GM18861 (cell line): ENCODE data around the gene CEP70.
A peak's percentile ranks its signal among the peaks of the same experiment; 100 is the strongest.
"Not testable (repeated sequence)": the region's sequence is repeated elsewhere in the genome, so short reads cannot be mapped to it uniquely, and the experiment has no call there.

Experiments
- ATAC-seq: cut with Tn5 transposase; IDR thresholded peaks from one replicate; pipeline ENCODE4 v1.9.1; 2021; ENCODE audit not compliant: unreplicated experiment

Gene CEP70

DNA sequence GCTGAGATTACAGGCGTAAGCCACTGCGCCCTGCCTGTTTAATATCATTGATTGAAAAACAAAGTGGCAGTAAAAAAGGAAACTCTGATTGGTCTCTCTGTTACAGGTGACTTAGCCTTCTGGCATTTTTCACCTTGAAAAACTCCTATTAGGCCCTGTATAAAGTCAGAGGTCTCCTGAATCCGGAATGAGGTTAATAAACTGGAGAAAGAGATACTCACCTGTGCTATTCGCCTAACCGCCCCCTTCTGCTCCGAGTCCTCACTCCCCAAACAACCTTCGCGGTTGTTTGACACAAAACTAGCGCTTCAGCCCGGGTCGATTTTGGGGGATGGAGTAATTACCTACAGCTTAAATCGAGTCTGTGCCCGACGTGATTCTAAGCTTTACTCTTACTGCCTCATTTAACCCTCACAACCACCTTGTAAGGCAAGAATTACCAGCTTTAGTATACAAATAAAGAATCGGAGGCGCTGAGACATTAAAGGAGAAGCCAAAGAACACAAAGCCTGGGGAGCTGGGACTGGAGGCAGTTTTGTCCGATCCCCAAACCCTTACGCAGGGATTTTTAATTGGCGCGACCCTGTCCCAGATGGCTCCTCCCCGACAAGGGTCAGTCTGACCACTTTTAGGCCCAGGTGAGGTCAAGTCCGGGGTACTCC is 441 bp downstream of the CEP70 start:
- no peak for ATAC-seq

DNA sequence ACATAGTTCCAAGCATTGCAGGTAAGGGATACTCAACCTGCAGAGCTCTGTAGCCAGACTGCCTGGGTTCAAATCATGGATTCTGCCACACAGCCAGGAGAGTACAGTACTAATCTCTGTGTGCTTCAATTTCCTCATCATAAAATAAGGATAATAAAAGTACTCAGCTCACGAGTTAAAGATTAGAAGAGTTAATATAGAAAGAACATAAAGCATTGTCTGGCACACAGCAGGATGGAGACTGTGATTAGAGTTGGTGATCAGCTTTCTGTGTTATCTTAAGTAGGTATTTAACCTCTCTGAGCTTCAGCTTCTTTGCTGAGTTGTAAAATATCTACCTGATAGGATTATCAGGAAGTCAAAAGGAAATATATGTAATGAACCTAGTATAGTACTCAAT is 2.7 kb downstream of the CEP70 start:
- ATAC-seq, result no peak

DNA sequence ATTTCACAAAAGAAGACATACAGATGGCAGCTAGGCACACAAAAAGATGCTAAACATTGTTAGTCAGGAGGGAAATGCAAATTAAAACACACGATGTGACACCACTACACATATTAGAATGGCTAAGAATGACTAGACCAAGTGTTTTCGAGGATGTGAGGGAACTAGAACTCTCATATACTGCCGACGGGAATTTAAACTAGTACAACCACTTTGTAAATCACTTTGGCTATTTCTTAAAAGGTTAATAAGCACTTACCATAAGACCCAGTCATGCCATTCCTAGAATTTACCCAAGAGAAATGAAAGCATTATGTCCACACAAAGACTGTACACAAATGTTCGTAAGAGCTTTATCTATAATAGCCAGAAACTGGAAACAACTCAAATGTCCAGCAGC is 5.6 kb downstream of the CEP70 start:
- no peak for ATAC-seq

DNA sequence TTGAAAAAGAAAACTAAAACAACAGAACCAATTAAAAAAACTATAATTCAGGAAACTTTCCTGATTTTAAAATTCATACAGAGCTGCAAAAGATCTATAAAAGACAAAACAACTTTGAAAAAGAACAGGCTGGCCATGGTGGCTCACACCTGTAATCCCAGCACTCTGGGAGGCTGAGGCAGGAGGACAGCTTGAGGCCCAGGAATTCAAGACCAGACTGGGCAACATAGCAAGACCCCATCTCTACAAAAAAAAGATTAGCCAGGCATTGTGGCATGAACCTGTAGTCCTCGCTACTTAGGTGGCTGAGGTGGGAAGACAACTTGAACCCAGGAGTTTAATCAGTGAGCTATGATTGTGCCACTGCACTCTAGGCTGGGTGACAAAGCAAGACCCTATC is 6.7 kb downstream of the CEP70 start:
- no peak for ATAC-seq

DNA sequence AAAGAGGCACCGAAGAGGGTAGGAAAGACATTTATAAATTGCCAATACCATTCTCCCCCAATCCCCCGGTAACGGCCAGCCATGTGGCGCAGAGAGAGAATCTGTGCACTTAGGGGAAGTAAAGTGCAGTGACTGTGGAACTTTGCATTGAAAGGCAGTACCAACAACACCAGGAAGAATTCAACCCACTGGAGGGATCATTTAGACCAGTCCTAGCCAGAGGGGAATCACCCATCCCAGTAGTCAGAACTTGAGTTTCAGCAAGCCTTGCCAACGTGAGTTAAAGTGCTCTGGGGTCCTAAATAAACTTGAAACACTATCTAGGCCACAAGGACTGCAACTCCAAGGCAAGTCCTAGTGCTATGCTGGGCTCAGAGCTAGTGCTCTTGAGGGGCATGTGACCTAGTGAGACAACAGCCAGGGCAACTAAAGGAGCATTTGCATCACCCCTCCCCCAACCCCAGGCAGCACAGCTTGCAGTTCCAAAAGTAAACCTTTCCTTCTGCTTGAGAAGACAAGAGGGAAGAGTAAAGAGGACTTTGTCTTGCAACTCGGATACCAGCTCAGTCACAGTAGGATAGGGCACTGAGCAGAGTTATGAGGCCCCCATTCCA is 15.0 kb downstream of the CEP70 start:
- no peak for ATAC-seq

DNA sequence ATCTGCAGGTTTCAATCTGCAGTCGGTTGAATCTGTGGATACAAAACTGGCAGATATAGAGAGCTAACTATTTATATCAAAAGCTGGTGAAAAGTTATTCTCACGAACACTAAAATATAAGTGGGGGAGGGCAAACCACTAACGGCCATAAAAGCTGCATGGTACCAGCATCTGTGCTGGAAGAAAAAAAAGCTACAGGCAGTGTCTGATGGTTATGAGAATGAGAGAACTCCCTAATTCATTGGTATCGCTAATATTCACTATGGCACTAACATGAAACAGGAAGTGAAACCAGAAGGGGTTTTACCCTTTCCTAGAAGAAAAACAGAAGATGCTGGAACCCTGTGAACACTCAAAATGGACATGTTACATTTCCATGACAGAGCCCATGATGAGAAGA is 15.9 kb downstream of the CEP70 start:
- peak; percentile 90 for ATAC-seq

DNA sequence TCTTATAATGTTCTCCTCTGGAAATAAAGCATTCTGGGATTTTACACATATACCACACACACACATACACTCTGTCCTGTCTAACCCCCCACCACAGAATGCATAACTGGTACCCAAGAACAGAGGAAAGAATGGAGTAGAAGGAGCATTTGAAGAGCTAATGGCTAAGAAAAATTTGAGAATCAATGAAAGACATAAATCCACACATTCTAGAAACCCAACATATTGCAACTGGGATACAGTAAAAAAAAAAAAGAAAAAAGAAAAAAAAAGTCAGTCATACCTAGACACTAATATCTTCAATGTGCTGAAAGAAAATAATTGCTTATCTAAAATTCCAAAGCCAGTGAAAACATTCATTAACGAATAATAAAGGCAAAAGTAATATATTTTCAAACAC is 20.9 kb downstream of the CEP70 start:
- no peak for ATAC-seq

DNA sequence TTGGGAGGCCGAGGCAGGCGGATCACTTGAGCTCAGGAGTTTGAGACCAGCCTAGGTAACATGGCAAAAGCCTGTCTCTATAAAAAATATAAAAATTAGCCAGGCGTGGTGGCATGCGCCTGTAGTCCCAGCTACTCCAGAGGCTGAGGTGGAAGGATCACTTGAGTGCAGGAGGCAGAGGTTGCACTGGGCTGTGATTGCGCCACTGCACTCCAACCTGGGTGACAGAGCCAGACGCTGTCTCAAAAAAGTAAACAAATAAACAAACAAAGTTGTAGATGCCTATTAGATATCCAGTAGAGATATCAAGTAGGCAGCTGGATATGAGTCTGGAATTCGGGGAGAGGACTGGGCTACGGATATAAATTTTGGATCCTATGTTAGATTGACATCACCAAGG is 24.4 kb downstream of the CEP70 start:
- not testable (repeated sequence) for ATAC-seq

DNA sequence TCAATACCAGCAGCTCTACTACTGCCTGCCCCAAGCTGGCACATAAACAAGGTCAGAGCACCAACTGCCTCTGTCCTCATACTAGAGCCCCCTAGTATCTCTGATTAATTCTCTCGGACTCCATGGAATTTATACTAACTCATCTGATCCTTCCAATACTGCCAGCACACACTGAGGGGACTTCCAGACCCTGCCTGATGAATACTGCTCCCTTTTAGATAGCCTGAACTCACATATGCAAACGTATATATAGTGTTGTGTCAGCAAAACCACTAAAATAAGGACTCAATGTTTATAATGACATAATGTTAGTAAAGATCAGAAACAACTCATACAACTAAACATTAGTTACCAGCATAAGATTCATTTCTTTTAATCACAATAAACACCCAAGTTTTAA is 25.0 kb downstream of the CEP70 start:
- ATAC-seq, result no peak

DNA sequence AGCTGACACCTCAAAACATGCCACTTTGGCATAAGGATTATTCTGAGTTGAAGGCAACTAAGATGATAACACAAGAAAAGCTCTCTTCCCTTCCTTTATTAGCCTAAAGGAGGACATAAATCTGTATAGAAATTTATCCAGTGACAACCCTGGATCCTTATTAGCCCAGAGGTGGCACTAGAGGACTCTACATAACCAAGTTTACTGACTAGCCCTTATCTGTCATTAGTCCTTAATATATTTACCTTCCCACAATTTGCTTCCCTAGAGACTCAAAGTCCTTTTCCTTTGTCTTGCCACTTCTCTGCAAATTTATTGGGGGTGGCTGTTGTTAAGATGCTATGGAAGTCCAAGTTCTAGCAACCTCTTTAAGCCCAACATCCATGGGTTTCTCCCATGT is 26.7 kb downstream of the CEP70 start:
- ATAC-seq, result no peak

DNA sequence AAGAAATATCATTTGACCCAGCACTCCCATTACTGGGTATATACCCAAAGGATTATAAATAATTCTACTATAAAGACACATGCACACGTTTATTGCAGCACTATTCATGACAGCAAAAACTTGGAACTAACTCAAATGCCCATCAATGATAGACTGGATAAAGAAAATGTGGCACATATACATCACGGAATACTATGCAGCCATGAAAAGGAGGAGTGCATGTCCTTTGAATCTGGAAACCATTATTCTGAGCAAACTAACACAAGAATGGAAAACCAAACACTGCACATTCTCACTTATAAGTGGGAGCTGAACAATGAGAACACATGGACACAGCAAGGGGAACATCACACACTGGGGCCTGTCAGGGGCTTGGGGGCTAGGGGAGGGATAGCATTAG is 27.8 kb downstream of the CEP70 start:
- ATAC-seq, result not testable (repeated sequence)

DNA sequence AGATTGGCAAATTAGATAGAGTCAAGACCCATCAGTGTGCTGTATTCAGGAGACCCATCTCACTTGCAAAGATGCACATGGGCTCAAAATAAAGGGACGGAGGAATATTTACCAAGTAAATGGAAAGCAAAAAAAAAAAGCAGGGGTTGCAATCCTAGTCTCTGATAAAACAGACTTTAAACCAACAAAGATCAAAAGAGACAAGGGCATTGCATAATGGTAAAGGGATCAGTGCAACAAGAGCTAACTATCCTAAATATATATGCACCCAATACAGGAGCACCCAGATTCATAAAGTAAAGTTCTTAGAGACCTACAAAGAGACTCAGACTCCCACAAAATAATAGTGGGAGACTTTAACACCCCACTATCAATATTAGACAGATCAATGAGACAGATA is 31.2 kb downstream of the CEP70 start:
- ATAC-seq, result not testable (repeated sequence)

DNA sequence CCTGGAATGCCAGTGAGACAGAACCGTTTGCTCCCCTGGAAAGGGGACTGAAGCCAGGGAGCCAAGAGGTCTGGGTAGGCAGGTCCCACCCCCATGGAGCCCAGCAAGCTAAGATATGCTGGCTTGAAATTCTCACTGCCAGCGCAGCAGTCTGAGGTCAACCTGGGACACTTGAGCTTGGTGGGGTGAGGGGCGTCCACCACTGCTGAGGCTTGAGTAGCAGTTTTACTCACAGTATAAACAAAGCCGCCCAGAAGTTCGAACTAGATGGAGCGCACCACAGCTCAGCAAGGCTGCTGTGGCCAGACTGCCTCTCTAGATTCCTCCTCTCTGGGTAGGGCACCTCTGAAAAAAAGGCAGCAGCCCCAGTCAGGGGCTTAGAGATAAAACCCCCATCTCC is 33.6 kb downstream of the CEP70 start:
- no peak for ATAC-seq

DNA sequence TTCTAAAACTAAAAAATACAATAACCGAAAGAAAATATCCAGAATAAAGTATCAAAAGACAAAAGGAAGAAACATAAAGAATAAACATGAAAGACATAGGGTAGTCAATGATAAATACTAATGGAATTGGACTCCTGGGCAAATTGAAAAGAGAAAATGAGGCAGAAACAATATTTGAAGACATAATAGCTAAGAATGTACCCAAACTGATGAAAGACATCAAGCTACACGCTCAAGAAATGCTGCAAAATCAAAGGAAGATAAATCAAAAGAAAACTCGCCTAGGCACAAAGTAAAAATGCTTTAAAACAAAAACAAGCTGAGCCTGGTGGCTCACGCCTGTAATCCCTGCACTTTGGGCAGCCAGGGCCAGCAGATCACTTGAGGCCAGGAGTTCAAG is 34.9 kb downstream of the CEP70 start:
- no peak for ATAC-seq

DNA sequence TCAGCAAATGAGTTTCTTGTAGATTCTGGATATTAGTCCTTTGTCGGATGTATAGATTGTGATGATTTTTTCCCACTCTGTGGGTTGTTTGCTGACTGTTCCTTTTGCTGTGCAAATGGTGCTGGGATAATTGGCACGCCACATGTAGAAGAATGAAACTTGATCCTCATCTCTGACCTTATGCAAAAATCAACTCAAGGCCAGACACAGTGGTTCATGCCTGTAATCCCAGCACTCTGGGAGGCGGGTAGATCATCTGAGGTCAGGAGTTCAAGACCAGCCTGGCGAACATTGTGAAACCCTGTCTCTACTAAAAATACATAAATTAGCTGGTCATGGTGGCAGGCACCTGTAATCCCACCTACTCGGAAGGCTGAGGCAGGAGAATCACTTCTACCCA is 39.3 kb downstream of the CEP70 start:
- not testable (repeated sequence) for ATAC-seq

DNA sequence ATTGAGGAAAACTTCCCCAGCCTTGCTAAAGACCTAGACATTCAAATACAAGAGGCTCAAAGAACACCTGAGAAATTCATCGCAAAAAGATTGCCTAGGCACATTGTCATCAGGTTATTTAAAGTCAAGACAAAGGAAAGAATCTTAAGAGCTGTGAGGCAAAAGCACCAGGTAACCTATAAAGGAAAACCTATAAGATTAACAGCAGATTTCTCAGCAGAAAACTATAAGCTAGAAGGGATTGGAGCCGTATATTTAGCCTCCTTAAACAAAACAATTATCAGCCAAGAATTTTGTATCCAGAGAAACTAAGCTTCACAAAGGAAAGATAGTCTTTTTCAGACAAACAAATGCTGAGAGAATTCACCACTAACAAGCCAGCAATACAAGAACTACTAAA is 43.1 kb downstream of the CEP70 start:
- not testable (repeated sequence) for ATAC-seq

DNA sequence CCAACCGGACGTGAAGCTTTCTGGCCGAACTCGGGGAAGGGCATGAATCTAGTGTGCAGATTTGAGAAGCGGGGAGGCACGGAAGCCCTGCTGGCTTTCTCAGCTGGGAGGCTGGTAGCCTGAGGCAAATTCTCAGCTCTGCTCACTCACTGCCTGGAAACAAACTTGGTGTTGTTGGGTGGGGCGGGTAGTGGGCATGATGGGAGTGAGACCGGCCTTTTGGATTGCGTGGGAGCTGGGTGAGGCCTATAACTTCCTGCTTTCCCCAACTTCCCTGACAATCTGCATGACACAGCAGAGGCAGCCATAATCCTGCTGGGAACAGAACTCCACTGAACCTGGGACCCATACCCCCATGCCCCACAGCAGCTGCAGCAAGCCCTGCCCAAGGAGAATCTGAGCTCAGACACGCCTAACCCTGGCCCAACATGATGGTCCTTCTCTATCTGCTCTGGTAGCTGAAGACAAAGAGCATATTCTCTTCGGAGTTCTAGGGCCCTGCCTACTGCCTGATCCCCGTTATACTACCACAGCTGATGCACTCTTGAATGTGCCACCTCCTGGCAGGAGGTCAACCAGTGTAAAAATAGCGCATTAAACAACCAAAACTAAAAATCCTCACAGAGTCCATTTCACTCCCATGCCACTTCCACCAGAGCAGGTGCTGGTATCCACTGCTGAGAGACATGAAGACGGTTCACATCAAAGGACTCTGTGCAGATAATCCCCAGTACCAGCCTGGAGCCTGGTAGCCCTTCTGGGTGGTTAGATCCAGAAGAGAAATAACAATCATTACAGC is 44.7 kb downstream of the CEP70 start:
- ATAC-seq, result no peak

DNA sequence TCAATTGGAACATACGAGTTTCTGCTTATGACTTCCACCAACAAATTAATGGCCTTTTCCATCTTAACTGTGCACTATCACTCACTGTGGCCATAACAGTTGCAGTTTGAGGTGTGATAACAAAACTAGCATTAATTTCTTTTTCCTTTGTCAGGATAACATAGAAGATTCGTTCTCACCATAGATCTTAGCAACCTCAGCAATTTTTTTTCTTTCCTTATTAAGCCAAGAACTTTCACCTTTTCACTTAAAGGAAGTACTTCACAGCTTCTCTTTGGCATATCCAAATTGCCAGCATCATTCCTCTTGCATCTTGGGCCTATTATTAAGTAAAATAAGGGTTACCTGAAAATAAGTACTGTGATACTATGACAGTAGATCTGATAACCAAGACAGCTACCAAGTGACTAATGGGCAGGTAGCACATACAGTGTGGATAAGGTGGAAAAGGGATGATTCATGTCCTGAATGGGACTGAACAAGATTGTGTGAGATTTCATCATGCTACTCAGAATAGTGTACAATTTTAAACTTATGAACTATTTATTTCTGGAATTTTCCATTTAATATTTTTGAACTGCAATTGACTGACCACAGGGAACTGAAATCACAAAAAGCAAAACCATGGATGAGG is 46.6 kb downstream of the CEP70 start:
- no peak for ATAC-seq

DNA sequence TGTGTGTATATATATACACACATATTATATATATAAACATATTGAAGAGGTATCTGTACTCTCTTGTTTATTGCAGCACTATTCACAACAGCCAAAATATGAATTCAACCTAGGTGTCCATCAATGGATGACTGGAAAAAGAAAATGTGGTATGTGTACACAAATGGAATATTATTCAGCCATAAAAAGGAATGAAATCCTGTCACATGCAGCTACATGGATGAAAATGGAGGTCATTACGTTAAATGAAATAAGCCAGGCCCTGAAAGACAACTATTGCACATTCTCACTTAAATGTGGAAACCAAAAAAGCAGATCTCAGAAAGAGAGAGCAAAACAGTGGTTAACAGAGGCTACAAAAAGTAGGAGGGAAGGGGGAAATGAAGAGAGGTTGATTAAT is 49.5 kb downstream of the CEP70 start:
- no peak for ATAC-seq

DNA sequence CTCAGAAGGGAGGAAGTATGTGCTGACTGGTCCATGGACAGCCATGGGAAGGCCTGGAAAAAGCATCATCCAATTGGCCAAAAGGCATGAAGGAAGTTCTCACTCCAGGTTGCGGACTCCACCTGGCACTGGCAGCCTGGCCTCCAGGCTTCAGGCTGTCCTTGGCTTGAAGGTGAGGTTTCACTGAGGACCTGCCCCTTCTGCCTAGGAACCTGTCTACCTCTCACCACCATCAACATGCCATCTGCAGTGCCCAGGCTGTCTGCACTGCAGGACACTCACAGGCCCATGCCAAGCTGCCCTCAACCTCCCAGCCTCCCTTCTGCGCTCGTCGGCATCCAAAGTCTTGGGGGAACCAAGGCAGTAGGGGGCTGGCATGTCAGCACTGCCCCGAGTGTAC is 51.1 kb downstream of the CEP70 start:
- no peak for ATAC-seq

DNA sequence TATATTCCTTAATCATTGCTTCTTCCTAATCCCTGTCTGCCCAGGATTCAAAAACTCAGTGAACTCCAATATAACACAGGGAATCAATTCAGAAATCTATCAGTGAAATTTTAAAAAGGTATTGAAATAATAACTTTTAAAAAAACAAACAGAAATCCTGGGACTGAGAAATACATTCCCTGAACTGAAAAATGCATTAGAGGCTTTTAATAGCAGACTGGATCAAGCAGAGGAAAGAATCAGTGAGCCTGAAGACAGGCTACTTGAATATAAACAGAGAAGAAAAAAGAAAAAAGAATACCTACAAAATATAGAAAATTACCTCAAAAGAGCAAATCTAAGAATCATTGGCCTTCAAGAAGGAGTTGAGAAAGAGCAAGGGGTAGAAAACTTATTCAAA is 54.7 kb downstream of the CEP70 start:
- no peak for ATAC-seq

DNA sequence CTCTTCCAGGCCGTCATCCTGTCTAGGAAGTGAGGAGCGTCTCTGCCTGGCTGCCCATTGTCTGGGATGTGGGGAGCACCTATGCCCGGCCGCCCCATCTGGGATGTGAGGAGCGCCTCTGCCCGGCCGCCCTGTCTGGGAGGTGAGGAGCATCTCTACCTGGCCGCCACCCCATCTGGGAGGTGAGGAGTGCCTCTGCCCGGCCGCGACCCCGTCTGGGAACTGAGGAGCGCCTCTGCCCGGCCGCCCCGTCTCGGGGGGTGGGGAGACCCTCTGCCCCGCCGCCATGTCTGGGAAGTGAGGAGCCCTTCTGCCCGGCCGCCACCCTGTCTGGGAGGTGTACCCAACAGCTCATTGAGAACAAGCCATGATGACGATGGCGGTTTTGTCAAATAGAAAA is 72.6 kb downstream of the CEP70 start:
- ATAC-seq, result not testable (repeated sequence)
